Measurements from ENCODE around the gene SSBP4. TPM values are rescaled to one million over a fixed set of nuclear protein-coding genes. Genes with fewer than 3 reads are reported as not detected.
"Not testable (repeated sequence)": the region's sequence is repeated elsewhere in the genome, so short reads cannot be mapped to it uniquely, and the experiment has no call there.

The SSBP4 gene
- 46.2 TPM for total RNA-seq

- peak within 1 kb of the TSS; percentile 41 for H3K4me3 ChIP-seq (ENCODE audit: low read length)
- peaks cover 93% of the 10 kb centered on the region for H3K4me1 ChIP-seq (ENCODE audit: insufficient read depth, low read length)
- no peaks in the 10 kb centered on the region for H3K9me3 ChIP-seq (ENCODE audit: low read depth, low read length)
- H3K27me3 ChIP-seq (ENCODE audit: insufficient read depth, low read length), result no peaks in the 10 kb centered on the region
Measured at GRCh38 chr19:18419195-18419698, at the start of gene SSBP4. TSS of gene SSBP4 (plus strand) at chr19:18419398. CDS start at chr19:18419649, 251 bp downstream.

GRCh38 chr19:18373407-18373891, 45.7 kb upstream of the SSBP4 start:
- Histone ChIP-seq H3K9me3 (ENCODE audit: low read depth, low read length) (no peaks in the 10 kb centered on the region), H3K27me3 (ENCODE audit: insufficient read depth, low read length) (no peaks in the 10 kb centered on the region), H3K4me3 (ENCODE audit: low read length) (no peak overlapping the region), H3K4me1 (ENCODE audit: insufficient read depth, low read length) (peaks cover 28% of the 10 kb centered on the region)

- Histone ChIP-seq H3K4me3 (ENCODE audit: low read length) (no peak overlapping the region), H3K9me3 (ENCODE audit: low read depth, low read length) (no peaks in the 10 kb centered on the region), H3K27me3 (ENCODE audit: insufficient read depth, low read length) (no peaks in the 10 kb centered on the region), H3K4me1 (ENCODE audit: insufficient read depth, low read length) (peaks cover 28% of the 10 kb centered on the region)
Measured at GRCh38 chr19:18373892-18374629, 45.1 kb upstream of the SSBP4 start.

GRCh38 chr19:18377026-18377425, 42.2 kb upstream of the SSBP4 start:
- Histone ChIP-seq H3K27me3 (ENCODE audit: insufficient read depth, low read length) (no peaks in the 10 kb centered on the region), H3K4me1 (ENCODE audit: insufficient read depth, low read length) (peaks cover 44% of the 10 kb centered on the region), H3K4me3 (ENCODE audit: low read length) (no peak overlapping the region), H3K9me3 (ENCODE audit: low read depth, low read length) (no peaks in the 10 kb centered on the region)

- no peak overlapping the region for H3K4me3 ChIP-seq (ENCODE audit: low read length)
- H3K4me1 ChIP-seq (ENCODE audit: insufficient read depth, low read length), result peaks cover 26% of the 10 kb centered on the region
- H3K9me3 ChIP-seq (ENCODE audit: low read depth, low read length), result no peaks in the 10 kb centered on the region
- H3K27me3 ChIP-seq (ENCODE audit: insufficient read depth, low read length), result no peaks in the 10 kb centered on the region
Measured at GRCh38 chr19:18379803-18380747, 39.1 kb upstream of the SSBP4 start.

- Histone ChIP-seq H3K27me3 (ENCODE audit: insufficient read depth, low read length) (peaks cover 4% of the 10 kb centered on the region), H3K4me1 (ENCODE audit: insufficient read depth, low read length) (peaks cover 21% of the 10 kb centered on the region), H3K9me3 (ENCODE audit: low read depth, low read length) (no peaks in the 10 kb centered on the region), H3K4me3 (ENCODE audit: low read length) (no peak overlapping the region)
Measured at GRCh38 chr19:18380843-18381242, 38.4 kb upstream of the SSBP4 start.

GRCh38 chr19:18383622-18384021, 35.6 kb upstream of the SSBP4 start:
- H3K4me3 ChIP-seq (ENCODE audit: low read length); H3K9me3 ChIP-seq (ENCODE audit: low read depth, low read length): not testable (repeated sequence)
- Histone ChIP-seq H3K27me3 (ENCODE audit: insufficient read depth, low read length) (peaks cover 12% of the 10 kb centered on the region), H3K4me1 (ENCODE audit: insufficient read depth, low read length) (peaks cover 39% of the 10 kb centered on the region)

- H3K27me3 ChIP-seq (ENCODE audit: insufficient read depth, low read length), result peaks cover 12% of the 10 kb centered on the region
Measured at GRCh38 chr19:18384775-18385174, 34.4 kb upstream of the SSBP4 start.

GRCh38 chr19:18385359-18385674, 33.9 kb upstream of the SSBP4 start:
- Histone ChIP-seq H3K4me3 (ENCODE audit: low read length) (no peak overlapping the region), H3K27me3 (ENCODE audit: insufficient read depth, low read length) (peaks cover 12% of the 10 kb centered on the region), H3K9me3 (ENCODE audit: low read depth, low read length) (no peaks in the 10 kb centered on the region), H3K4me1 (ENCODE audit: insufficient read depth, low read length) (peaks cover 46% of the 10 kb centered on the region)

More at GRCh38 chr19:18384775-18385174, 34.4 kb upstream of the SSBP4 start:
- no peak overlapping the region for H3K4me3 ChIP-seq (ENCODE audit: low read length)
- peaks cover 46% of the 10 kb centered on the region for H3K4me1 ChIP-seq (ENCODE audit: insufficient read depth, low read length)
- no peaks in the 10 kb centered on the region for H3K9me3 ChIP-seq (ENCODE audit: low read depth, low read length)

- peaks cover 45% of the 10 kb centered on the region for H3K4me1 ChIP-seq (ENCODE audit: insufficient read depth, low read length)
- peaks cover 12% of the 10 kb centered on the region for H3K27me3 ChIP-seq (ENCODE audit: insufficient read depth, low read length)
- H3K4me3 ChIP-seq (ENCODE audit: low read length), result no peak within 1 kb of the TSS
- H3K9me3 ChIP-seq (ENCODE audit: low read depth, low read length), result no peaks in the 10 kb centered on the region
Measured at GRCh38 chr19:18385675-18386542, 33.3 kb upstream of the SSBP4 start, which contains the start of gene GDF15. TSS of gene GDF15 (plus strand) at chr19:18386158. CDS start at chr19:18386190, 32 bp downstream.

- Histone ChIP-seq H3K9me3 (ENCODE audit: low read depth, low read length) (no peaks in the 10 kb centered on the region), H3K27me3 (ENCODE audit: insufficient read depth, low read length) (peaks cover 12% of the 10 kb centered on the region), H3K4me1 (ENCODE audit: insufficient read depth, low read length) (peaks cover 52% of the 10 kb centered on the region), H3K4me3 (ENCODE audit: low read length) (no peak overlapping the region)
Measured at GRCh38 chr19:18386543-18387271, 32.5 kb upstream of the SSBP4 start.

- peak overlapping the region; percentile 13 for H3K4me3 ChIP-seq (ENCODE audit: low read length)
- peaks cover 69% of the 10 kb centered on the region for H3K4me1 ChIP-seq (ENCODE audit: insufficient read depth, low read length)
- no peaks in the 10 kb centered on the region for H3K9me3 ChIP-seq (ENCODE audit: low read depth, low read length)
- H3K27me3 ChIP-seq (ENCODE audit: insufficient read depth, low read length), result peaks cover 12% of the 10 kb centered on the region
Measured at GRCh38 chr19:18388100-18388959, 30.9 kb upstream of the SSBP4 start.
